ENCODE results near the gene C11orf58. TPM values are rescaled to one million over a fixed set of nuclear protein-coding genes. Genes with fewer than 3 reads are reported as not detected.

C11orf58 gene
- total and polyA plus RNA-seq, 3 experiments from 2014 or later = 144 to 188 (median 163) TPM

DNA sequence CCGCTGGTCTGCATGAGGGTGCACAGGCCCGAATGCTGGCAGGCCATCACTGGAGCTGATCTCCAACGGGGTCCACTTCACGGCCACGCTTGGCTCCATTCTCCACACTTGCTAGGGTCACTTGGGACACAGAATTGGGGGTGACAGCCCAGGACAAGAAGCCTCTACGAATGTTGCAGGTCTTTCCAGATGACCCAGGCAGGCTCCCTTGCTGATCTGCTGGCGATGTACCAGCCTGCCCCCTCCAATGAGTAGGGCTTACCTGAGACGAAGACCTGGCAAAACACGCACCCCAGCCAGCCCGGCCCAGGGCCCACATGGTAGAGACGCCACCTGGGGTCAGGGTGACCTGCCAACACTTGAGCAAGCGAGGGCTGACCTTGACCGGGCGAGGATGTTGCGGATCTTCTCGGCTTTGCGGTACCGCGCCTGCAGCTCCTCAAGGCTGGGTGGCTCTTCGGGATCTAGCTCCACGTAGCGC lies 44.9 kb downstream of the C11orf58 start:
- H3K9me3 ChIP-seq (ENCODE audit: low read length) = no peaks in the 10 kb centered on the region
- ChIA-PET CTCF (interaction anchor here (1.5 to 3.9 kb wide), 3 partner anchors 9 to 44 kb away, joined by 4 to 12 read pairs (median 4); no protein-coding TSS in a partner anchor), POLR2A (no interaction called here)
- no peak overlapping the region for H3K4me3 Mint-ChIP-seq
- H3K4me1 Mint-ChIP-seq = peaks cover 0 to 3% (median 0%) of the 10 kb centered on the region in 3 donors
- no peak for DNase-seq
- peaks cover 0 to 2% (median 0%) of the 10 kb centered on the region in 5 donors for H3K9me3 Mint-ChIP-seq
- no peaks in the 10 kb centered on the region for H3K27me3 Mint-ChIP-seq
- no peaks in the 10 kb centered on the region for H3K4me1 ChIP-seq (ENCODE audit: insufficient read depth, low read length)
- H3K27me3 ChIP-seq (ENCODE audit: insufficient read depth, low read length, poor library complexity, severe bottlenecking) = no peaks in the 10 kb centered on the region
- H3K27ac ChIP-seq (ENCODE audit: low read depth, low read length) = no peak overlapping the region
- no peak overlapping the region for H3K27ac Mint-ChIP-seq
- H3K36me3 Mint-ChIP-seq = peaks cover 0 to 3% (median 0%) of the 10 kb centered on the region in 3 donors
- H3K4me3 ChIP-seq (ENCODE audit: low read length) = no peak overlapping the region
- no peaks in the 10 kb centered on the region for H3K36me3 ChIP-seq (ENCODE audit: insufficient read depth, low read length)

DNA sequence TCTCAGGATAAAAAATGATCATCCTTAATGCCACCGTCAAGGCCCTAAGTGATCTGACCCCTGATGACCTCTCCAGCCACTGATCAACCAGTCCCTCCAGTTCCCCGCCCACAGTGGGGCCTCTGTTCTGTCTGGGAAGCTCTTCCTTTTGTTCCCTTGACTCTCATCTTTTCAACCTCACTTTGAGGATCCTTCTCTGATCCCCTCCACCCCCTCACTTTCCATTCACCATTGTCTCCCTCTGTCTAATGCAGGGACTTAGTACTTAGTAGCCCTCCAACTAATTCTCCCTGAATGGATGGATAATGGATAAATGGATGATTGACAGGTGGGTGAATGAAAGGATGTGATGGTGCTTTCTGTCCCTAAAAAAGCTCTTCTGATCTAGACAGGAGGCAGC lies 45.6 kb downstream of the C11orf58 start:
- no peaks in the 10 kb centered on the region for H3K9me3 Mint-ChIP-seq
- Histone ChIP-seq H3K4me1 (ENCODE audit: insufficient read depth, low read length) (no peaks in the 10 kb centered on the region), H3K9me3 (ENCODE audit: low read length) (no peaks in the 10 kb centered on the region), H3K4me3 (ENCODE audit: low read length) (no peak overlapping the region), H3K27me3 (ENCODE audit: insufficient read depth, low read length, poor library complexity, severe bottlenecking) (no peaks in the 10 kb centered on the region), H3K27ac (ENCODE audit: low read depth, low read length) (no peak overlapping the region), H3K36me3 (ENCODE audit: insufficient read depth, low read length) (no peaks in the 10 kb centered on the region)
- H3K27ac Mint-ChIP-seq = no peak overlapping the region
- peaks cover 0 to 3% (median 0%) of the 10 kb centered on the region in 3 donors for H3K36me3 Mint-ChIP-seq
- DNase-seq = no peak
- H3K4me3 Mint-ChIP-seq = peak overlapping the region in 1 of 7 donors; percentile 41
- peaks cover 0 to 3% (median 0%) of the 10 kb centered on the region in 3 donors for H3K4me1 Mint-ChIP-seq
- CTCF ChIA-PET = interaction anchor here (1.5 to 3.9 kb wide), 3 partner anchors 8 to 43 kb away, joined by 4 to 12 read pairs (median 4); no protein-coding TSS in a partner anchor
- POLR2A ChIA-PET = no interaction called here
- no peaks in the 10 kb centered on the region for H3K27me3 Mint-ChIP-seq

DNA sequence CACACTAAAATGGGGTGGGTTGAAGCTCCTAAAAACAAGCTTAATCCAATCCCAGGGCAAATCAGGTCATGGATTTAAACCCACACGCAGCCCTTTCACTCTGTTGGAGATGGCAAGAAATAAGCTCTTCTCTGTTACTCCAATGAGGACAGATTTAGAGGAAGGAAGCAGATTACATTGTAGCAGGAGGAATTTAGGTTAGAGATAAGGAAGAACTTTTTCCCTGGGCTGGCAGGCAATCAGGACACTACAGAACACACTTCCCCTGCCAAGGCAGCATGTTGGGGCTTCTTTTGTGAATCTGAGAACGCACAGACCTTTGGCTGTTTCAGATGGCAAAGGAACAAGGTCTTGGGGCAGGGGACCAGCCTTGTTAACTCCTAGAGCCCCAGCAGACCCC lies 46.2 kb downstream of the C11orf58 start:
- H3K36me3 ChIP-seq (ENCODE audit: insufficient read depth, low read length) = no peaks in the 10 kb centered on the region
- no peaks in the 10 kb centered on the region for H3K4me1 ChIP-seq (ENCODE audit: insufficient read depth, low read length)
- Mint-ChIP-seq H3K4me1 (peaks cover 0 to 3% (median 0%) of the 10 kb centered on the region in 3 donors), H3K36me3 (peaks cover 0 to 3% (median 0%) of the 10 kb centered on the region in 3 donors), H3K27me3 (no peaks in the 10 kb centered on the region), H3K27ac (no peak overlapping the region), H3K9me3 (no peaks in the 10 kb centered on the region), H3K4me3 (no peak overlapping the region)
- no peak overlapping the region for H3K27ac ChIP-seq (ENCODE audit: low read depth, low read length)
- H3K27me3 ChIP-seq (ENCODE audit: insufficient read depth, low read length, poor library complexity, severe bottlenecking) = no peaks in the 10 kb centered on the region
- POLR2A ChIA-PET = no interaction called here
- CTCF ChIA-PET = interaction anchor here (1.2 to 3.9 kb wide), 5 partner anchors 10 to 43 kb away, joined by 3 to 12 read pairs (median 4); no protein-coding TSS in a partner anchor
- no peaks in the 10 kb centered on the region for H3K9me3 ChIP-seq (ENCODE audit: low read length)
- no peak for DNase-seq
- H3K4me3 ChIP-seq (ENCODE audit: low read length) = no peak overlapping the region

DNA sequence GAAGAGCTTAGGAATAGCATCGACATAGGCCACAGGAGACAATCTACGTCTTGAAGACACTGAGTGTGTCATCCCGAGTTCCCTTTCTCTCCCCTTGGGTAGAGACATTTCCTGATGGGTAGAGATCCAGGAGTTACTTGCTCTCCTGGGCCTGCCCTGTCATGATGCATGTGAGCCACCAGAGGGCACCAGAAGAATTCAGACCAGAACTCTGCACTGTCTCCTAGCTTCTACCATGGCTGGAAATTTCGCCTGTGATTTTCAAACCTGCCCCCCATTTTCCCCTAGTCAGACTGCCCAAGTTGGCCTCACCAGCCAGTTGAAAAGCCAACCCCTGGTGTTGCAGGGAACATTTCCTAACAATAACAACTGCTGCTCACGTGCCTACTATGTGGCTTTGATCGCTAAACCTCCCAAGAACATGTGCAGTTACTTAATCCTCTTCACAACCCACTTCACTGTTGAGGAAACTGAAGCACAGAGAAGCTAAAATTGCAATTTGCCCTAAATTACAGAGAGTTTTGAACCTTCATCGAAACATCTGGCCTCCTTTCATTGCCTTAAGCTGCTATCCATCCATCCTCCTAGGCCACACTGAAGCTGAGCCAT lies 47.2 kb downstream of the C11orf58 start:
- no peak overlapping the region for H3K27ac Mint-ChIP-seq
- CTCF ChIA-PET = interaction anchor here (0.8 to 3.9 kb wide), 9 partner anchors 9 to 25 kb away, joined by 3 to 12 read pairs (median 4); no protein-coding TSS in a partner anchor
- peaks cover 0 to 3% (median 0%) of the 10 kb centered on the region in 3 donors for H3K4me1 Mint-ChIP-seq
- H3K27me3 Mint-ChIP-seq = no peaks in the 10 kb centered on the region
- Histone ChIP-seq H3K4me1 (ENCODE audit: insufficient read depth, low read length) (no peaks in the 10 kb centered on the region), H3K36me3 (ENCODE audit: insufficient read depth, low read length) (no peaks in the 10 kb centered on the region), H3K27me3 (ENCODE audit: insufficient read depth, low read length, poor library complexity, severe bottlenecking) (no peaks in the 10 kb centered on the region), H3K4me3 (ENCODE audit: low read length) (no peak overlapping the region), H3K27ac (ENCODE audit: low read depth, low read length) (no peak overlapping the region), H3K9me3 (ENCODE audit: low read length) (no peaks in the 10 kb centered on the region)
- peaks cover 0 to 3% (median 0%) of the 10 kb centered on the region in 3 donors for H3K36me3 Mint-ChIP-seq
- POLR2A ChIA-PET = no interaction called here
- DNase-seq = peak; percentile 24 to 59 (median 30)
- H3K9me3 Mint-ChIP-seq = no peaks in the 10 kb centered on the region
- no peak overlapping the region for H3K4me3 Mint-ChIP-seq

DNA sequence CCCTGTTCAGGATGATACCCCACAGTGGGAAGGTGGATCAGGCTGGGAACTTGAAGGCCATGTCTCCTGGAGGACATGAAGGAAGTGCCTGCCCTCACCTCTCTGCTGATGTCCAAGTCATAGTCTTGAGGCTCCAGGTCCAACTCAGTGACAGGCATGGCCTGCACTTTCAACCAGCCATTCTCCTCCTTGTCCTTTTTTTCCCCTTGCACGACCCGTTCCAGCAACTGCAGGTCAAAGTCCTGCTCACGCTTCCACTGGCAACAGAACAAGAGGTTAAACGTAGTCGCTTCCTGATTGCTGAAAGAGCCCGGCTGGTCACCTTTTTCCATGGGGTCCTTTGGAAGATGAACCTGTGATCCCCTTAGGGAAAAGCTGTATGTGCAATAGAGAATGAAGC lies 47.7 kb downstream of the C11orf58 start:
- no peaks in the 10 kb centered on the region for H3K27me3 ChIP-seq (ENCODE audit: insufficient read depth, low read length, poor library complexity, severe bottlenecking)

DNA sequence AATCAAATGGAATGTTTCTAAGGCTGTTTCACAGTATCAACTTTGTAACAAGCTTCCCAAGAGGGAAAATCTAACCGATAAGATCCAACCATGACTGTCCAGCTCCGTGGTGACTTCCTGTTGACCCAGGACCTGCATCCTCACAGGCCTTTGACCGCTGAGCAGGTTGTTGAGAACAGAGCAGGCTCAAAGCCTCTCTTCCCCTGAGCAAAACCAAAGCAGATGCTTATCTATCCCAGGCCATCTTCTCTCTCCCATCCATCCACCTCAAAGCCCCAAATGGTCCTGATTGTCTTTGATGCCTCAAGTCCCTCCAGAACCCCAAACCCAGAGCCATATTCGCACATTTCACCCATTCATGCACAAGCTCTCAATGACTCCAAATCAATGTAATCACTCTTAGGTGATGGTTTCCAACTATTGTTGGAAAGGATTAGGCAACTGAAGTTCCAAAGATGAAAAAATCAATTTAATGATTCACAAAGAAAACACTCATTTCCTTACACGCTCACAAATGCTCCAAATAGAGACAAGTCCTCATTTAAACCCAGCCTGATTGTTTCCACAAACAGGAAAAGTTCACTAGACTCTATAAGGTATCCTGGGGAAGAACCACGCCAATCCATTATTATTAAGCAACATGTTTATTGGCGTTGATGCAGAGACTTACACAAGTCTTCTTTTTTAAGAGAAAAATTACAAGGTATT lies 48.7 kb downstream of the C11orf58 start:
- Histone ChIP-seq H3K4me1 (ENCODE audit: insufficient read depth, low read length) (no peaks in the 10 kb centered on the region), H3K36me3 (ENCODE audit: insufficient read depth, low read length) (no peaks in the 10 kb centered on the region), H3K27me3 (ENCODE audit: insufficient read depth, low read length, poor library complexity, severe bottlenecking) (no peaks in the 10 kb centered on the region), H3K4me3 (ENCODE audit: low read length) (no peak overlapping the region), H3K27ac (ENCODE audit: low read depth, low read length) (no peak overlapping the region), H3K9me3 (ENCODE audit: low read length) (no peaks in the 10 kb centered on the region)
- DNase-seq = no peak
- POLR2A ChIA-PET = no interaction called here
- Mint-ChIP-seq H3K27me3 (no peaks in the 10 kb centered on the region), H3K27ac (peak overlapping the region in 1 of 8 donors; percentile 11), H3K4me1 (peaks cover 0 to 10% (median 6%) of the 10 kb centered on the region in 3 donors), H3K36me3 (peaks cover 0 to 3% (median 0%) of the 10 kb centered on the region in 3 donors), H3K9me3 (no peaks in the 10 kb centered on the region), H3K4me3 (no peak overlapping the region)
- CTCF ChIA-PET = interaction anchor here (1.8 to 3.9 kb wide), 5 partner anchors 9 to 24 kb away, joined by 4 to 12 read pairs (median 6); no protein-coding TSS in a partner anchor

More for the DNA sequence above, 47.7 kb downstream of the C11orf58 start:
- no peaks in the 10 kb centered on the region for H3K9me3 ChIP-seq (ENCODE audit: low read length)
- Mint-ChIP-seq H3K36me3 (peaks cover 0 to 3% (median 0%) of the 10 kb centered on the region in 3 donors), H3K4me3 (no peak overlapping the region), H3K9me3 (no peaks in the 10 kb centered on the region), H3K27me3 (no peaks in the 10 kb centered on the region), H3K27ac (peak overlapping the region in 1 of 8 donors; percentile 24), H3K4me1 (peaks cover 0 to 3% (median 0%) of the 10 kb centered on the region in 3 donors)
- H3K36me3 ChIP-seq (ENCODE audit: insufficient read depth, low read length) = no peaks in the 10 kb centered on the region
- no peak overlapping the region for H3K4me3 ChIP-seq (ENCODE audit: low read length)
- H3K4me1 ChIP-seq (ENCODE audit: insufficient read depth, low read length) = no peaks in the 10 kb centered on the region
- ChIA-PET POLR2A (no interaction called here), CTCF (interaction anchor here (0.8 to 3.9 kb wide), 9 partner anchors 9 to 26 kb away, joined by 3 to 12 read pairs (median 4); no protein-coding TSS in a partner anchor)
- DNase-seq = no peak
- no peak overlapping the region for H3K27ac ChIP-seq (ENCODE audit: low read depth, low read length)

DNA sequence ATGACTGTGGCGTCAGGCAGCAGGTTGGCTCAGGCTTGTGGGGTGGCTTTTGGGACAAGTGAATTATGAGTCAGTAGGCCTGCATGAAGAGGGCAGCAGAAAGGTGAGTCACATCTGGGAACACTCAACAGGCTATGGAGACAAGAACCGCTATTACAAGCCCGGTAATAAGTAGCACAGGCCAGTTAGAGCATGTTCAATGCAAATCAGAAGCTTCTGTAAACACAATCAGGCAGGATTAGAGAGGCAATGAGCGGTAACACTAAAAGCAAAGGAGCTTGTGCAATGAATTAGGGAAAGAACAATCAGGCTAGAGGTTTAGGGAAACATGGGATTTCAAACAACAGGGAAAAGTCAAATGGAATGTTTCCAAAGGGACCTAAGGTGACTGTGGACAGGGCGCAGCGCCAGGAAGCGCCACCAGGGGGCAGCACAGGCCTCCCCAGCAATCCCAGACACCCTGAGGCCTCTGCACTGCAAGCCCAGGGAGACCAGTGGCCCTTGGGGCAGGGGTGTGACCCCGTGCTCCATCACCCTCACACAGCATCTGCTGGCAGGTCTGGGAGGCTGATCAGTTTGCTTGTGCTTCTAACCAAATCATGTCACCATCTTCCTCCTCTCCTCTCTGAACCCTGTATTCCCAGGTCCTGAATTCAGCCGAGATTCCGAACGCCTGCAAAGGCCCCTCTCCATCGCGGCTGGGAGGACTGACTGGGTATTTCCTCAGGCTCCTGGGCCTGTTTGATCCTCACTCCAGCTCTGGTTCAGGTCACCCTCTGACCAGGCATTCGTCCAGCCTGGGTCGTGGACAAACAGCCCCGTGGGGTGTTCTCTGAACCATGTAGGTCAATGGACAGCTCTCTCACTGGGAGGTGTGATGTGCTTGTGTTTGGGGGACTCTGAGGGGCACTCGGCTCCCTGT lies 50.0 kb downstream of the C11orf58 start:
- peaks cover 0 to 3% (median 0%) of the 10 kb centered on the region in 3 donors for H3K36me3 Mint-ChIP-seq
- DNase-seq = peak; percentile 27 to 55 (median 43)
- H3K9me3 Mint-ChIP-seq = no peaks in the 10 kb centered on the region
- Histone ChIP-seq H3K36me3 (ENCODE audit: insufficient read depth, low read length) (no peaks in the 10 kb centered on the region), H3K4me3 (ENCODE audit: low read length) (no peak overlapping the region), H3K27ac (ENCODE audit: low read depth, low read length) (no peak overlapping the region), H3K4me1 (ENCODE audit: insufficient read depth, low read length) (no peaks in the 10 kb centered on the region), H3K27me3 (ENCODE audit: insufficient read depth, low read length, poor library complexity, severe bottlenecking) (no peaks in the 10 kb centered on the region), H3K9me3 (ENCODE audit: low read length) (no peaks in the 10 kb centered on the region)
- no peak overlapping the region for H3K4me3 Mint-ChIP-seq
- no peaks in the 10 kb centered on the region for H3K27me3 Mint-ChIP-seq
- ChIA-PET POLR2A (no interaction called here), CTCF (interaction anchor here (0.8 to 2.5 kb wide), 7 partner anchors 8 to 28 kb away, joined by 3 to 12 read pairs (median 4); no protein-coding TSS in a partner anchor)
- peaks cover 0 to 10% (median 6%) of the 10 kb centered on the region in 3 donors for H3K4me1 Mint-ChIP-seq
- peak overlapping the region in 1 of 8 donors; percentile 7 for H3K27ac Mint-ChIP-seq

All from CD8-positive, alpha-beta memory T cell (primary cell).